Adrenal gland (tissue), 5 donors: Measurements from ENCODE around the gene SAMD4B.

Experiments
- CTCF ChIP-seq, 6 experiments: fragments of 450-650 bp in 4 of 6; fragments of 200-600 bp in 2 of 6; sonication (generic) in 1 of 6; IDR thresholded peaks; 1 replicate in 5 of 6; 2 replicates in 1 of 6; pipeline versions ENCODE4 v1.5.1 to v1.8.0; 2016 to 2021; ENCODE audit warnings: antibody characterized with exemption in 6 of 6, mild to moderate bottlenecking in 2 of 6, moderate library complexity in 1 of 6
- POLR2A ChIP-seq, 2 donors: fragments of 450-650 bp; IDR thresholded peaks; one replicate each; pipeline ENCODE4 v1.6.1; 2017; ENCODE audit warnings: antibody characterized with exemption in 2 of 2, mild to moderate bottlenecking in 2 of 2, moderate library complexity in 1 of 2
- donor health status: DM: no; HTN: no; CAD: no.

DNA sequence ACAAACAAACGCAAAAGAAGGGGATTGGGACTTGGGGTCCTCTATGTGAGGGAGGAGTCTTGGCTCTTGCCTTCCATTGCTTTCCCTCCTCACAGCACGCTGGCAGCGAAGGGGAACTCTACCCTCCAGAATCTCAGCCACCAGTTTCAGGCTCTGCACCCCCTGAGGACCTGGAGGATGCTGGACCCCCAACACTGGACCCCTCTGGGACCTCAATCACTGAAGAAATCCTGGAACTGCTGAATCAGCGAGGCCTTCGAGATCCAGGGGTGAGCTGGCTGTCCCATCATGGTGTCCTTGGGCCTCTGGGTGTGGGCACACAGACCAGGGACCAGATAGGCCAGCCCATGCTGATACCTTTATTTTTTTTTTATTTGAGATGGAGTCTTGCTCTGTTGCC, 79.8 kb downstream of the SAMD4B start:
- TF ChIP-seq POLR2A (IDR thresholded peaks at IDR 0.05) (no peak), CTCF (IDR thresholded peaks at IDR 0.05) (no peak)
